ENCODE measurements around the gene HSPA6.
A peak's percentile ranks its signal among the peaks of the same experiment; 100 is the strongest.
"Not testable (repeated sequence)": the region's sequence is repeated elsewhere in the genome, so short reads cannot be mapped to it uniquely, and the experiment has no call there.

HSPA6 gene

DNA sequence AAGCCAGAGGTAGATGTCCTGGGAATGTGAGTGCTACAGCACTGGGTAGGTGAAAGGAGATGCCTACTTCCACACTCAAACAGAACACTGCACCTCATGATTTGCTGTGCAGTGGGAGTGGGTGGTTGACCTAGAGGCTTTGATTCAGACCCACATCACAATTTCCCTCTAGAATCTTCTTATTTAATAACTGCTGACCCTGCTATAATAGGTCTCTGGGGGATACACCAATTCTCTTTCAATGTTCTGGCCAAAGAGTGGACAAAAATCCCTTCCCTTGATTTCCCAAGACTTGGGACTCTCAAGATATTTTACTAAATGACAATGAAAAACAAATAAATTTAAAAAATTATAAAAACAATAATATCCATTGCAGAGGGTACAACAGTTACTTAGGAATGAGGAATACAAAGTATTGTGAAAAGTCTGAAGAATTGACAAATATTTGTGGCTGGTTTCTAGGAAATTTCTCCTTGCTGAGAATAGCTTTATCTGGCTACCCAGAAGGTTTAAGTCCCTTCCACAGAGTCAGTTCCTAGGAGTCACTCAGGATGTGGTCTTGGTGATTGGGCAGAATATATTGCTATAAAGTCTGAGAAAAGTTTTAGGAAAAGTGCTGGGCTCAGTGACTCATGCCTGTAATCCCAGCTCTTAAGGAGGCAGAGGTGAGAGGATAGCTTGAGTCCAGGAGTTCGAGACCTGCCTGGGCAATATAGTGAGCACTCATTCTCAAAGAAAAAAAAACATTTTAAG, 21.5 kb upstream of the HSPA6 start:
- no peak for DNase-seq (ENCODE audit: low read depth in 1 of 2, low spot score in 1 of 2)

GRCh38 chr1:161503394-161503748, 21.0 kb upstream of the HSPA6 start:
- no peak for DNase-seq (ENCODE audit: low read depth in 1 of 2, low spot score in 1 of 2)

- no peak for DNase-seq (ENCODE audit: low read depth in 1 of 2, low spot score in 1 of 2)
These were observed 18.7 kb upstream of the HSPA6 start for GRCh38 chr1:161505686-161506085.

DNA sequence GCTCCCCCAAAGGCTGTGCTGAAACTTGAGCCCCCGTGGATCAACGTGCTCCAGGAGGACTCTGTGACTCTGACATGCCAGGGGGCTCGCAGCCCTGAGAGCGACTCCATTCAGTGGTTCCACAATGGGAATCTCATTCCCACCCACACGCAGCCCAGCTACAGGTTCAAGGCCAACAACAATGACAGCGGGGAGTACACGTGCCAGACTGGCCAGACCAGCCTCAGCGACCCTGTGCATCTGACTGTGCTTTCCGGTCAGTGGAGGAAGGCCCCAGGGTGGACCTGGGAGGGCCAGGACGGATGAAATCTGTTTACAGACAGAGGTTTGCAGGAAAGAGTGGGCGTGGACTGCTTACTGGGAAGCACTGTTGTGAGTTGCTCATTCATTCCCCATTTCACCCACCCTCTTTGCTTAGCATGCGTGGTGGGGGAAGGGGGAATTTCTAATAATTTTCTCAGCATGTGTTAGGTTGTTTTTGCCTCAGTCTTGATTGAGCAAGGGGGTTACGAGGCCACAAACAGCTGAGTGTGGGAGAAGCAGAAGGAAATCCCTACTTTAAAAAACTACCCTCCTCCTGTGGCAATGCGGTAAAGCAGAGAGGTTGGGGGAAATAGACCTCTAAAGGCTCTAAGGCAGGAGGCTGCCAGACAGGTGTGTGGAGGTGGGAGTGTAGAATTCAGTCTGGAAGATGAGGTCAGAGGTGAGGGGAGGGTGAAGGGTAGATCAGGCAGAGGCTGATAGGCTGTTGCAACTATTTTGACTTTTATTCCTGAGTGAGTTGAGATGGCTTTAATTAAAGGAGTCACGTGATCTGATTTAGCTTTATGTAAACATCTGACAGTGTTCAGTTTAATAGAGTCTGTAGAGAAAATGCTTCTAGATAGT, 17.8 kb upstream of the HSPA6 start:
- no peak for DNase-seq (ENCODE audit: low read depth in 1 of 2, low spot score in 1 of 2)

DNA sequence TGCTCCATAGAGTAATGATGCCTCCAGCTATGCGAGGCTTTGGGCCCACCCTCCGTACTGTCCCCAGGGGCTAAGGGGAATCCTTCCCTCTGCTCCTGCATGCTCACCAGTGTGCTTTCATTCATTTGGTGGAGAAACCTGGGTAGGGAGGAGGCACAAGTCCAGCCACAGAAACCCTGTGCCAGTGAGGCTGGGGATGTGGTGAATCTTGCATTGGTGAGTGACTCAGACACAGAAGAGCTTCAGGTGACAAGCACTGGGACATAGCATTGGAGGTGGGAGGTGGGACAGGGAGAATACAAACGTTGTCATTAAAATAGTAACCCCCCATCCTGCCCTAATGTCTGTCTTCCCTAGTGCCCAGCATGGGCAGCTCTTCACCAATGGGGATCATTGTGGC, 13.9 kb upstream of the HSPA6 start:
- no peak for DNase-seq (ENCODE audit: low read depth in 1 of 2, low spot score in 1 of 2)

DNA sequence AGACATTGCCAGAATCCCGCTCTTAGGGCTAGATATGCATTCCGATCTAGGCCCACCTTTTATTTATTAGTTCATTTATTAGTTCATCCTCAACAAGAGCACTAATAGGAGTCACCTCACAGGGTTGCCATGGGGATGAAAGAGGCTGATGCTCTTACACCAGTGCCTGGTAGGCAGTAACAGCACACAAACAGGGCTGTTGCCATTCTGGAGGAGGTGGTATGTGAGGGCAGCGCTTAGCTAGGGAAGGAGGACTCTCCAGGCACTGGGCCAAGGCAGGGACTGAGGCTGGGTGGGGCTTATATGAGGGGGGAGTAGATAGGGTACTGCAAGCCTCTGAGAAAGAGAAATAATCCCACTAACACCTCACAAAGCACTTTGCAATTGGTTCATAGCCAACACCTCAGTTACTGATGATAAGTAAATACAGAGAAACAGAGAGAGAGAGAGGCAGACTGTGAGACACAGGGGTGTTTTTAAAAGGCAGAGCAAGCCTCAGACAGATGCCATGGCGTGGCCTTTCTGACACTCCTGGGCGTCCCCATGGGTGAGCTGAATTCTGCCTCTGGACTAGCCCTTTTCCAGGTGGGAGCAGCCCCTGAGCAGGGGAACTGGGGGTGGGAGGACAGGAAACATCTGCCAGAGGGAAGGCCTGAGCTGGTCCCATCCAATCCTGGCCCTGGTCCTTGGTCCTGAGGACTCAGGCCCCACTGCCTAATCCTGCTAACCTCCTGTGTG, 13.2 kb upstream of the HSPA6 start:
- DNase-seq (ENCODE audit: low read depth in 1 of 2, low spot score in 1 of 2): no peak

DNA sequence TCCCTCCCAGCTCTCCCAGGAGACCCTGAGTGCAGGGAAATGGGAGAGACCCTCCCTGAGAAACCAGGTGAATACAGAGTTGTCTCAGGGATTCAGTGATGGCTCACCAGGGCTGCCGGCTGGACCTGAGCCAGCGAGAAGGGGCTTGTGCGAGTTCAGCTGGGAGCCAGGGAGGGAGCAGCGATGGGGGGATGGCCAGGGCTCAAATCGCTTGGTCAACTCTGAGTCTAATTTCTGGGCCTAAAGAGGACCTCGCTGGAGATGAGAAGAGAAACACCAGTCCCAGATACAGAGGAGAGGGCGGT, 12.6 kb upstream of the HSPA6 start:
- no peak for DNase-seq (ENCODE audit: low read depth in 1 of 2, low spot score in 1 of 2)

DNA sequence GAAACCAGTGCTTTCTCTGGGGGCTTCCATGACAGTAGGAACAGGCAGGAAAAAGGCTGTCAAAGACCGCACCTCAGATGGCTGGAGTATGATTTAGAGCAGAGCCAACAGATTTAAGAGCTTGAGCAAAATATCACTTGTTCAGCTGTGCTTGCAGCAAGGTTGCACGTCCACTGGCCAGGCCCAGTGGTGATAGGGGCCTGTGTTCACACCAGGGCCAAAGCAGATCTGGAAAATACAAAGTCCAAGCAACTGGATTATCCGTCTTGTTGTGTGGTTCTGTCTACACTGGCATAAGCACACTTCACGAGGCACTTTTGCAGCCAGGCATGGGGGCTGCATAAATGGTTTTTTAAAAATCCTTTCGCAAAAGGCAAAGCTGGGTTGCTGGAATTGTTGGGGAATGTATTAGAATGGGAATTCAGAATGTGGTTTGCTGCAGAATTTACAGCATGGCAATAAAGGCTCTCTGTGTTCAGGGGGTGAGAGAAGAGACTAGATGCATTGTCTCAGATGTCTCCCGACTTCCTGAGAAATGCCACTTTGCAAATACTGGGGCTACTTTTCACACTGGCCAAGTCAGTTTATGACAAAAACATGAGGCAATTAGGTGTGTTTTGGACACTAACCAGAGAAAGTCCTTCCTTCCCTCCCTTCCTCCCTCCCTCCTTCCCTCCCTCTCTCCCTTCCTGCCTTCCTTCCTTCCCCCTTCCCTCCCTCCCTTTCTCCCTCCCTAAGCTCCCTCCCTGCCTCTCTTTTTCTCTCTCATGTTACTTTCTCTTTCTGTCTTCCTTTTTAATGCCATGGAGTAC, 11.5 kb upstream of the HSPA6 start:
- DNase-seq (ENCODE audit: low read depth in 1 of 2, low spot score in 1 of 2): not testable (repeated sequence)

- DNase-seq (ENCODE audit: low read depth in 1 of 2, low spot score in 1 of 2): not testable (repeated sequence)
These were observed 10.9 kb upstream of the HSPA6 start for GRCh38 chr1:161513448-161513780.

- not testable (repeated sequence) for DNase-seq (ENCODE audit: low read depth in 1 of 2, low spot score in 1 of 2)
These were observed 10.4 kb upstream of the HSPA6 start for GRCh38 chr1:161513953-161514352.

DNA sequence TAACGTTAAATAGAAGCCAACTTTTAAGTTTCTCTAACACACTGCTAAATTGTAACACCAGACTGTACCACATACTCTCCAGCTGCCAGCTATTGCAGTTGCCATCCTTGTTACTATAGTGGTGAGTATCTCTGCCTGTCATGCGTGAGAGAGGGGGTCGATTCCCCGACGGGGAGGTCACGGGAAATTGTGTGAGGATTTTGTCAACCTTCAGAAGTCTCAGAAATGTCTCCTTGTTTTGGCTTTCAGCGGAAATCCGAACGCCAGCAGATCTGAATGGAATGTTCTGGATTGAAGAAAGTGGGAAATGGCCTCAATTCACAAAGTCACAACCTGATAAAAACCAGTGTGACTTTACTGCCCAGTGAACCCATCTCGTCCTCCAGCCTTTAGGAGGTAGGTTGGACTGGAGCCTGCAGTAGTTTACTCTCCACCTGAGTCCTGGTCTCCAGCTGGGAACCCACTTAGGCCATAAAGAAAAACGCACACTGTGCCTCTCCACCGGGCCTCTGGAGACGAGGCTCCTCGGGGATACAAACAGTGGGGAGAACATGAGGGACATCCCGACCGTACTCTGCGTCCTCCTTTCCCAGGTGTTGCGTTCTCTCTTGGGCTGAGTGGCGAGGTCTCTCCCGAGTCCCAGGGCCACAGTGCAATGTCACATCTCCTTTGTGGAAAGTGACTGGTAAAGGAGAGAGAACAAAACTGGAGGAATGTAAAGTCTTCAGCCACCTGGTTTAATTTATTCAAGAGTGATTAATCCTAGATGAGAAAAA, 1.1 kb upstream of the HSPA6 start:
- DNase-seq (ENCODE audit: low read depth in 1 of 2, low spot score in 1 of 2): not testable (repeated sequence)

DNA sequence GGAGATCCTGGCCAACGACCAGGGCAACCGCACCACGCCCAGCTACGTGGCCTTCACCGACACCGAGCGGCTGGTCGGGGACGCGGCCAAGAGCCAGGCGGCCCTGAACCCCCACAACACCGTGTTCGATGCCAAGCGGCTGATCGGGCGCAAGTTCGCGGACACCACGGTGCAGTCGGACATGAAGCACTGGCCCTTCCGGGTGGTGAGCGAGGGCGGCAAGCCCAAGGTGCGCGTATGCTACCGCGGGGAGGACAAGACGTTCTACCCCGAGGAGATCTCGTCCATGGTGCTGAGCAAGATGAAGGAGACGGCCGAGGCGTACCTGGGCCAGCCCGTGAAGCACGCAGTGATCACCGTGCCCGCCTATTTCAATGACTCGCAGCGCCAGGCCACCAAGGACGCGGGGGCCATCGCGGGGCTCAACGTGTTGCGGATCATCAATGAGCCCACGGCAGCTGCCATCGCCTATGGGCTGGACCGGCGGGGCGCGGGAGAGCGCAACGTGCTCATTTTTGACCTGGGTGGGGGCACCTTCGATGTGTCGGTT, 477 bp downstream of the HSPA6 start:
- DNase-seq (ENCODE audit: low read depth in 1 of 2, low spot score in 1 of 2): not testable (repeated sequence)

- DNase-seq (ENCODE audit: low read depth in 1 of 2, low spot score in 1 of 2): not testable (repeated sequence)
These were observed 981 bp downstream of the HSPA6 start for GRCh38 chr1:161525321-161525720.

DNA sequence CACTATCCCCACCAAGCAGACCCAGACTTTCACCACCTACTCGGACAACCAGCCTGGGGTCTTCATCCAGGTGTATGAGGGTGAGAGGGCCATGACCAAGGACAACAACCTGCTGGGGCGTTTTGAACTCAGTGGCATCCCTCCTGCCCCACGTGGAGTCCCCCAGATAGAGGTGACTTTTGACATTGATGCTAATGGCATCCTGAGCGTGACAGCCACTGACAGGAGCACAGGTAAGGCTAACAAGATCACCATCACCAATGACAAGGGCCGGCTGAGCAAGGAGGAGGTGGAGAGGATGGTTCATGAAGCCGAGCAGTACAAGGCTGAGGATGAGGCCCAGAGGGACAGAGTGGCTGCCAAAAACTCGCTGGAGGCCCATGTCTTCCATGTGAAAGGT, 1.6 kb downstream of the HSPA6 start:
- DNase-seq (ENCODE audit: low read depth in 1 of 2, low spot score in 1 of 2): not testable (repeated sequence)

- DNase-seq (ENCODE audit: low read depth in 1 of 2, low spot score in 1 of 2): not testable (repeated sequence)
These were observed 4.2 kb downstream of the HSPA6 start for GRCh38 chr1:161528550-161528949.

DNA sequence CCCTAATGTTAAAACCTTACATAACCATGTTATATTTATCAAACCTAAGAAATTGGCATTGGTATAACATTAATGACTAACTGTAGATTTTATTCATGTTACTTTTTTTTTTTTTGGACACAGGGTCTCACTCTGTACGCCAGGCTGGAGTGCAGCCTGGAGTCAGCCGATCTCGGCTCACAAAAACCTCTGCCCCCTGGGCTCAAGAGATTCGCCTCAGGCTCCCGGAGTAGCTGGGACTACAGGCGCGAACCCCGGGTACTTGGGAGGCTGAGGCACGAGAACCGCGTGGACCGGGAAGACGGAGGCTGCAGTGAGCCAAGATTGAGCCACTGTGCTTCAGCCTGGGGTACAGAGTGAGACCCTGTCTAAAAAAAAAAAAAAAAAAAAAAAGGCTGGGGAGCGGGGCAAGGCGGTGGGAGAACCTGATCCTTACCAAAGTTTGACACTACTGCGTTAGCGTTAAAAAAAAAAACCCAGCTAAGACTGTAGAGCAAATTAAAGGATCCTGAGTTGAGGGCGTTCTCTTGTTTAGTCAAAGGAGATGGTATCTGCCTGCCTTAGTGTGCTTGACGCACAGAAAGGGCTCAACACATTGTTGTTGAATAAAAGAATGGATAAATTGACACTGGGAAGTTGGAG, 5.2 kb downstream of the HSPA6 start:
- not testable (repeated sequence) for DNase-seq (ENCODE audit: low read depth in 1 of 2, low spot score in 1 of 2)

DNA sequence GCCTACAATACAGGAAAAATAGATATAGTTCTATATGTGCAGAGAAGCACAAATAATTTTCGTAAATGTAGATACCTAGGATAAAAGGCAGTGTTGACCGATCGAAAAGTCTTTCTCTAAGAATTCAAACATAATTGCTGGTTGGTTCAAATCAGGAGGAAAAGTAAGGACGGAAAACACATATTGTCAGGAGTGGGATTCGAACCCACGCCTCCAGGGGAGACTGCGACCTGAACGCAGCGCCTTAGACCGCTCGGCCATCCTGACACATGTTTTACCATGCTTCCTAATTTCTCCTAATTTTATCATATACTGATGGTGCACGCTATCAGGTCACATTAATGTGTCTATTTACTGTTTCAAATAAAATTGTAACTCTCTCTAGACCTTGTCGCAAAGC, 5.8 kb downstream of the HSPA6 start:
- DNase-seq (ENCODE audit: low read depth in 1 of 2, low spot score in 1 of 2): peak; percentile 25 to 47

GRCh38 chr1:161530671-161531641, 6.6 kb downstream of the HSPA6 start:
- DNase-seq (ENCODE audit: low read depth in 1 of 2, low spot score in 1 of 2): peak; percentile 76 to 77
